K562 (cell line): ENCODE measurements around the gene LRGUK. TPM values are rescaled to one million over a fixed set of nuclear protein-coding genes. Genes with fewer than 3 reads are reported as not detected.

Source experiments
- ATAC-seq: fragments of 200-7000 bp; cut with Tn5 transposase; 3 replicates; pipeline ENCODE4 v1.9.1; 2020; ENCODE audit warnings: moderate library complexity
- BruUV-seq: library from RNA; stranded (reverse); fragments of 400-500 nt; replicated peaks from 2 replicates; lab custom pipeline; 2021; lab: Mats Ljungman, UMichigan
- CTCF ChIA-PET: fragments of 300-600 bp; formaldehyde crosslinking; extraction: SDS; loops from one replicate; lab custom pipeline; 2021; ENCODE audit warnings: low intra/inter-chr PET ratio; lab: Yijun Ruan, JAX
- POLR2A ChIA-PET: fragments of 300-600, 350-650 bp; sonication (Branson Sonifier 250); formaldehyde crosslinking; extraction: SDS; loops from one replicate; lab custom pipeline; 2021; ENCODE audit warnings: antibody characterized with exemption, inconsistent platforms; lab: Yijun Ruan, JAX
- DNase-seq, 4 experiments: peaks; one replicate each; pipeline versions ENCODE4 v3.0.0 to v3.0.0-alpha.2; 2011 to 2018; ENCODE audit warnings: low spot score in 3 of 4, mixed read lengths in 3 of 4; ENCODE audit errors: extremely low read depth in 1 of 4
- FAIRE-seq: peaks from 2 replicates; lab custom pipeline; 2011; peaks lifted over from hg19 to GRCh38; lab: Jason Lieb, UNC
- H2AFZ ChIP-seq: 2 replicates; pipeline ENCODE4 v1.6.0; 2011; ENCODE audit warnings: low read depth, low read length, control low read depth, inconsistent platforms
- H3K27ac ChIP-seq: fragments of 200-600 bp; 3 replicates; pipeline ENCODE4 v1.8.0; 2011; ENCODE audit warnings: low read depth, mild to moderate bottlenecking, control low read depth, inconsistent platforms, low read length, moderate library complexity, mixed read lengths; ENCODE audit errors: extremely low read depth
- H3K27me3 ChIP-seq, 2 experiments: fragments of 300-600 bp in 1 of 2; 2 replicates in 1 of 2; 3 replicates in 1 of 2; pipeline versions ENCODE4 v1.6.0 to v1.8.0; 2011; ENCODE audit warnings: inconsistent platforms in 2 of 2, low read length in 2 of 2, mild to moderate bottlenecking in 1 of 2, mixed read lengths in 1 of 2, moderate library complexity in 1 of 2; ENCODE audit not compliant: control insufficient read depth in 2 of 2, insufficient read depth in 2 of 2
- H3K36me3 ChIP-seq: fragments of 300-600 bp; 3 replicates; pipeline ENCODE4 v1.8.0; 2011; ENCODE audit warnings: mild to moderate bottlenecking, low read length, inconsistent platforms; ENCODE audit not compliant: control insufficient read depth, insufficient read depth
- H3K4me1 ChIP-seq, 2 experiments: fragments of 200-600 bp in 1 of 2; replicated peaks in 1 of 2; 2 replicates in 1 of 2; 3 replicates in 1 of 2; pipeline versions ENCODE4 v1.5.1 to v1.8.0; 2011; ENCODE audit warnings: inconsistent platforms in 2 of 2, low read length in 2 of 2, mild to moderate bottlenecking in 1 of 2, mixed read lengths in 1 of 2, moderate library complexity in 1 of 2; ENCODE audit not compliant: control insufficient read depth in 2 of 2, insufficient read depth in 2 of 2
- H3K4me2 ChIP-seq: 2 replicates; pipeline ENCODE4 v1.6.1; 2011; ENCODE audit warnings: low read length, control low read depth, inconsistent platforms, mixed read lengths; ENCODE audit not compliant: insufficient read depth
- H3K4me3 ChIP-seq: fragments of 200-600 bp; sonication (generic), shearing (Covaris generic); 2 replicates; pipeline ENCODE4 v1.5.1; 2016; ENCODE audit warnings: control low read depth, inconsistent platforms
- H3K79me2 ChIP-seq: fragments of 200-600 bp; 3 replicates; pipeline ENCODE4 v1.8.0; 2011; ENCODE audit warnings: low read length, inconsistent platforms; ENCODE audit not compliant: control insufficient read depth, insufficient read depth
- H3K9ac ChIP-seq, 2 experiments: 2 replicates each; pipeline versions ENCODE4 v1.6.0 to v1.6.1; 2011; ENCODE audit warnings: low read depth in 2 of 2, low read length in 2 of 2, control low read depth in 1 of 2, inconsistent platforms in 1 of 2, mild to moderate bottlenecking in 1 of 2, mixed read lengths in 1 of 2; ENCODE audit not compliant: insufficient read depth in 1 of 2
- H3K9me1 ChIP-seq: one replicate; pipeline ENCODE4 v1.6.0; 2011; ENCODE audit warnings: inconsistent platforms, mild to moderate bottlenecking, low read length, moderate library complexity; ENCODE audit not compliant: control insufficient read depth, insufficient read depth
- H3K9me3 ChIP-seq: replicated peaks from 2 replicates; pipeline ENCODE4 v1.5.1; 2011; ENCODE audit warnings: low read depth, low read length, inconsistent platforms; ENCODE audit not compliant: control insufficient read depth, insufficient read depth
- H4K20me1 ChIP-seq: replicated peaks from 2 replicates; pipeline ENCODE4 v1.6.1; 2011; ENCODE audit warnings: low read length, inconsistent platforms, mixed read lengths; ENCODE audit not compliant: control insufficient read depth, insufficient read depth
- CBX3 ChIP-seq, 2 experiments: IDR thresholded peaks; 1 replicate in 1 of 2; 2 replicates in 1 of 2; pipeline ENCODE4 v1.6.1; 2012; ENCODE audit warnings: inconsistent platforms in 2 of 2, low read length in 2 of 2, borderline replicate concordance in 1 of 2, control low read depth in 1 of 2
- COPS2 ChIP-seq: fragments of 450-650 bp; conservative IDR thresholded peaks from 2 replicates; pipeline ENCODE4 v1.6.1; 2016; ENCODE audit warnings: mild to moderate bottlenecking, moderate library complexity
- FOXA3 ChIP-seq, 2 experiments: fragments of 450-650 bp in 1 of 2; sonication (generic) in 1 of 2; formaldehyde crosslinking; IDR thresholded peaks in 1 of 2; conservative IDR thresholded peaks in 1 of 2; 2 replicates each; pipeline versions ENCODE4 v1.4.0 to v1.8.0; 2020 to 2022; ENCODE audit warnings: mild to moderate bottlenecking in 2 of 2, missing genetic modification reagents in 1 of 2
- GATA2 ChIP-seq: sonication (generic); formaldehyde crosslinking; IDR thresholded peaks from 2 replicates; pipeline ENCODE4 v1.4.0; 2020; ENCODE audit warnings: mild to moderate bottlenecking, missing genetic modification reagents
- MAFG ChIP-seq: fragments of 450-650 bp; conservative IDR thresholded peaks from 2 replicates; pipeline ENCODE4 v1.6.1; 2016; ENCODE audit warnings: missing genetic modification characterization, missing compliant biosample characterization
- NR2F6 ChIP-seq: fragments of 450-650 bp; formaldehyde crosslinking; IDR thresholded peaks from 2 replicates; pipeline ENCODE4 v1.4.0; 2020; ENCODE audit warnings: mild to moderate bottlenecking
- NR3C1 ChIP-seq: sonication (generic); formaldehyde crosslinking; IDR thresholded peaks from 2 replicates; pipeline ENCODE4 v1.8.1; 2022; ENCODE audit warnings: missing genetic modification reagents
- SMARCB1 ChIP-seq: IDR thresholded peaks from 2 replicates; pipeline ENCODE4 v1.6.1; 2011; ENCODE audit warnings: improper control_type of control experiment, low read depth; ENCODE audit not compliant: insufficient read length
- TRIM28 ChIP-seq: fragments of 450-650 bp; IDR thresholded peaks from 2 replicates; pipeline ENCODE4 v1.6.1; 2017
- ZNF133 ChIP-seq: fragments of 250-450 bp; sonication (Bioruptor Pico); IDR thresholded peaks from 2 replicates; pipeline ENCODE4 v1.4.0; 2020; ENCODE audit warnings: mild to moderate bottlenecking
- ZNF263 ChIP-seq: sonication (generic); formaldehyde crosslinking; IDR thresholded peaks from 2 replicates; pipeline ENCODE4 v1.8.0; 2022; ENCODE audit warnings: mild to moderate bottlenecking, missing genetic modification reagents, borderline replicate concordance
- ZNF444 ChIP-seq: fragments of 250-450 bp; sonication (Bioruptor Pico); IDR thresholded peaks from 2 replicates; pipeline ENCODE4 v1.4.0; 2020; ENCODE audit warnings: mild to moderate bottlenecking, moderate library complexity
- ZNF445 ChIP-seq: fragments of 250-450 bp; sonication (Bioruptor Pico); IDR thresholded peaks from 2 replicates; pipeline ENCODE4 v1.4.0; 2020; ENCODE audit warnings: low read depth, mild to moderate bottlenecking, moderate library complexity
- ZNF561 ChIP-seq: fragments of 450-650 bp; formaldehyde crosslinking; conservative IDR thresholded peaks from 2 replicates; pipeline ENCODE4 v1.4.0; 2020; ENCODE audit warnings: mild to moderate bottlenecking, moderate library complexity
- in situ Hi-C: fragments of 300-500 bp; cut with MboI; formaldehyde crosslinking; loops from 4 replicates; pipeline ENCODE4 v1.15.0; 2018; ENCODE audit warnings: inconsistent platforms, mixed read lengths
- intact Hi-C: fragments of 100-400 bp; cut with micrococcal nuclease; formaldehyde crosslinking; loops from 2 replicates; pipeline ENCODE4 v1.14.2; 2022
- polyA plus RNA-seq, 8 experiments: library from polyadenylated mRNA; depleted of rRNA in 4 of 8; stranded (reverse) in 5 of 8; unstranded in 3 of 8; fragments of >200 nt; fragmentation: Nextera tagmentation in 2 of 8; fragmentation: Illumina TruSeq in 1 of 8; extraction: Ambion mirVana in 2 of 8; extraction: Trizol in 1 of 8; gene quantifications; 2 replicates each; pipeline versions ENCODE4 v1.2.1 to v1.2.3, GENCODE V29; 2011 to 2014; ENCODE audit warnings: inconsistent platforms in 1 of 8, missing spikeins in 1 of 8
- total RNA-seq, 7 experiments: library from RNA; depleted of rRNA in 6 of 7; stranded (reverse); fragments of >200 nt in 6 of 7; fragmentation: Illumina TruSeq in 2 of 7; extraction: Trizol in 2 of 7; gene quantifications; 2 replicates each; pipeline versions ENCODE4 v1.2.1 to v1.2.3, GENCODE V29; 2011 to 2021; ENCODE audit warnings: low replicate concordance in 1 of 7
- TF ChIP-seq, protein P1 (sequence below), 2 experiments: fragments of 450-650 bp; formaldehyde crosslinking in 1 of 2; IDR thresholded peaks; 2 replicates each; pipeline versions ENCODE4 v1.4.0 to v1.6.1; 2014 to 2020; ENCODE audit warnings: mild to moderate bottlenecking in 2 of 2, borderline replicate concordance in 1 of 2, low read depth in 1 of 2
- TF ChIP-seq, protein P2 (sequence below): sonication (generic); formaldehyde crosslinking; IDR thresholded peaks from 2 replicates; pipeline ENCODE4 v1.9.0; 2022; ENCODE audit warnings: mild to moderate bottlenecking, missing genetic modification reagents

Gene LRGUK
- total and polyA plus RNA-seq, 9 of the 15 experiments (the other 6 are each of a cell fraction or from before 2014, with no cell fraction given): 0.04 to 0.33 (median 0.18) TPM

DNA sequence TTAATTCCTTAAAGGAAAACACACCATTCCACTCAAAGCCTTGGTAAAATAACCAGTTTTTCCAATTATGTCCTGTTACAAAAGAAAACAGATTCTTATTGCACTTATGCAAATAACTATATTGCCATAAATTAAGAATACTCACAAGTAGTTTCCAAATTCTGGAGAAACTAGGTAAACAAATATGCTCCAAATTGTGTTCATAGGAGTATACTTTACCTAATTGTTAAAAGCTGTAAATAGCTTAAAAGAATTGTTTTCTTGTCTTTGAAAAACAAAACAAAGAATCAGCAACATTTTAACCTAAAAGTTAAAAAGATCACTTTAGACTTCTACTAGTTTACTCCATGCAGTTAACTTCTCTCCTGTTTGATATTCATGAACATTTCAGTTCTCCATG, 38.9 kb upstream of the LRGUK start:
- Histone ChIP-seq H3K4me3 (no peak overlapping the region), H3K4me1 (peaks cover 7 to 24% of the 10 kb centered on the region in 2 experiments; a peak in 4 of 5 replicates), H3K9me3 (peaks cover 12% of the 10 kb centered on the region), H3K79me2 (no peaks in the 10 kb centered on the region), H3K27ac (no peak overlapping the region), H3K9me1 (no peaks in the 10 kb centered on the region), H3K4me2 (no peak overlapping the region), H2AFZ (no peak overlapping the region), H3K36me3 (no peaks in the 10 kb centered on the region), H3K27me3 (no peaks in the 10 kb centered on the region), H4K20me1 (no peaks in the 10 kb centered on the region), H3K9ac (no peak overlapping the region)
- POLR2A ChIA-PET: no interaction called here
- no peak for ATAC-seq
- no peak for FAIRE-seq
- CTCF ChIA-PET: no interaction called here
- no TSS peak for BruUV-seq
- in situ Hi-C loops (no loop called here), intact Hi-C loops (no loop called here)
- DNase-seq: no peak
- TF ChIP-seq, protein P1, sequence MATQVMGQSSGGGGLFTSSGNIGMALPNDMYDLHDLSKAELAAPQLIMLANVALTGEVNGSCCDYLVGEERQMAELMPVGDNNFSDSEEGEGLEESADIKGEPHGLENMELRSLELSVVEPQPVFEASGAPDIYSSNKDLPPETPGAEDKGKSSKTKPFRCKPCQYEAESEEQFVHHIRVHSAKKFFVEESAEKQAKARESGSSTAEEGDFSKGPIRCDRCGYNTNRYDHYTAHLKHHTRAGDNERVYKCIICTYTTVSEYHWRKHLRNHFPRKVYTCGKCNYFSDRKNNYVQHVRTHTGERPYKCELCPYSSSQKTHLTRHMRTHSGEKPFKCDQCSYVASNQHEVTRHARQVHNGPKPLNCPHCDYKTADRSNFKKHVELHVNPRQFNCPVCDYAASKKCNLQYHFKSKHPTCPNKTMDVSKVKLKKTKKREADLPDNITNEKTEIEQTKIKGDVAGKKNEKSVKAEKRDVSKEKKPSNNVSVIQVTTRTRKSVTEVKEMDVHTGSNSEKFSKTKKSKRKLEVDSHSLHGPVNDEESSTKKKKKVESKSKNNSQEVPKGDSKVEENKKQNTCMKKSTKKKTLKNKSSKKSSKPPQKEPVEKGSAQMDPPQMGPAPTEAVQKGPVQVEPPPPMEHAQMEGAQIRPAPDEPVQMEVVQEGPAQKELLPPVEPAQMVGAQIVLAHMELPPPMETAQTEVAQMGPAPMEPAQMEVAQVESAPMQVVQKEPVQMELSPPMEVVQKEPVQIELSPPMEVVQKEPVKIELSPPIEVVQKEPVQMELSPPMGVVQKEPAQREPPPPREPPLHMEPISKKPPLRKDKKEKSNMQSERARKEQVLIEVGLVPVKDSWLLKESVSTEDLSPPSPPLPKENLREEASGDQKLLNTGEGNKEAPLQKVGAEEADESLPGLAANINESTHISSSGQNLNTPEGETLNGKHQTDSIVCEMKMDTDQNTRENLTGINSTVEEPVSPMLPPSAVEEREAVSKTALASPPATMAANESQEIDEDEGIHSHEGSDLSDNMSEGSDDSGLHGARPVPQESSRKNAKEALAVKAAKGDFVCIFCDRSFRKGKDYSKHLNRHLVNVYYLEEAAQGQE (IDR thresholded peaks at IDR 0.05; ENCODE audit: borderline replicate concordance): no peak
- TF ChIP-seq, protein P1 (CRISPR knock-in tag; IDR thresholded peaks at IDR 0.05; ENCODE audit: low read depth): no peak
- TF ChIP-seq, protein P2, sequence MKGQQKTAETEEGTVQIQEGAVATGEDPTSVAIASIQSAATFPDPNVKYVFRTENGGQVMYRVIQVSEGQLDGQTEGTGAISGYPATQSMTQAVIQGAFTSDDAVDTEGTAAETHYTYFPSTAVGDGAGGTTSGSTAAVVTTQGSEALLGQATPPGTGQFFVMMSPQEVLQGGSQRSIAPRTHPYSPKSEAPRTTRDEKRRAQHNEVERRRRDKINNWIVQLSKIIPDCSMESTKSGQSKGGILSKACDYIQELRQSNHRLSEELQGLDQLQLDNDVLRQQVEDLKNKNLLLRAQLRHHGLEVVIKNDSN (CRISPR knock-in tag): no peak
- TF ChIP-seq ZNF263 (no peak), SMARCB1 (no peak), ZNF133 (no peak), TRIM28 (peak; percentile 49; the same call in 1 of the 2 replicates), MAFG (tag) (no peak), CBX3 (IDR thresholded peaks at IDR 0.05; ENCODE audit: borderline replicate concordance in 1 of 2, low read length in 2 of 2) (peak in 1 of 2 experiments; percentile 81; a peak in 2 of 3 replicates), COPS2 (no peak), ZNF445 (CRISPR knock-in tag) (no peak), NR3C1 (no peak), NR2F6 (CRISPR knock-in tag) (no peak), GATA2 (CRISPR knock-in tag) (no peak), ZNF444 (CRISPR knock-in tag) (no peak), FOXA3 (CRISPR knock-in tag; conservative IDR thresholded peaks at IDR 0.05 in 1 of 2, IDR thresholded peaks at IDR 0.05 in 1 of 2) (0 out of 4 replicates have a peak, but pooled peaks of 1 of the 2 experiments have one; percentile 14), ZNF561 (no peak)
